OCI-LY1 (cell line): ENCODE measurements around the gene MYL10.

ENCODE experiments used
- H2AFZ ChIP-seq: fragments of 200-600 bp; sonication (generic), shearing (Covaris generic); 2 replicates; pipeline ENCODE4 v1.6.0; 2014; ENCODE audit warnings: antibody characterized with exemption, mild to moderate bottlenecking, low read length
- H3F3A ChIP-seq: fragments of 200-600 bp; sonication (generic), shearing (Covaris generic); 2 replicates; pipeline ENCODE4 v1.6.0; 2014; ENCODE audit warnings: mild to moderate bottlenecking, antibody characterized with exemption, low read length, moderate library complexity; ENCODE audit not compliant: insufficient read depth
- H3K27ac ChIP-seq: fragments of 200-600 bp; sonication (generic); 2 replicates; pipeline ENCODE4 v1.5.1; 2014; ENCODE audit warnings: low read length, mixed run types, mild to moderate bottlenecking, low read depth; ENCODE audit not compliant: poor library complexity, severe bottlenecking
- H3K27me3 ChIP-seq: fragments of 200-600 bp; sonication (generic); 2 replicates; pipeline ENCODE4 v1.6.0; 2014; ENCODE audit warnings: antibody characterized with exemption, mild to moderate bottlenecking, low read length, moderate library complexity; ENCODE audit not compliant: insufficient read depth
- H3K36me3 ChIP-seq: fragments of 200-600 bp; sonication (generic); 2 replicates; pipeline ENCODE4 v1.6.1; 2014; ENCODE audit warnings: mild to moderate bottlenecking, antibody characterized with exemption, low read length, moderate library complexity, mixed read lengths; ENCODE audit not compliant: insufficient read depth
- H3K4me1 ChIP-seq: fragments of 200-600 bp; sonication (generic); 2 replicates; pipeline ENCODE4 v1.5.1; 2014; ENCODE audit warnings: mild to moderate bottlenecking, low read length, moderate library complexity; ENCODE audit not compliant: insufficient read depth, severe bottlenecking
- H3K4me2 ChIP-seq: fragments of 200-600 bp; sonication (generic), shearing (Covaris generic); 2 replicates; pipeline ENCODE4 v1.6.1; 2014; ENCODE audit warnings: low read length
- H3K4me3 ChIP-seq: fragments of 200-600 bp; sonication (generic); 2 replicates; pipeline ENCODE4 v1.5.1; 2014; ENCODE audit warnings: low read length, low read depth, mild to moderate bottlenecking, mixed read lengths; ENCODE audit not compliant: poor library complexity, severe bottlenecking
- H3K79me2 ChIP-seq: fragments of 200-600 bp; shearing (Covaris generic); 2 replicates; pipeline ENCODE4 v1.6.1; 2016; ENCODE audit warnings: mixed run types, low read length, mixed read lengths; ENCODE audit not compliant: insufficient read depth
- H3K9ac ChIP-seq: fragments of 200-600 bp; sonication (generic), shearing (Covaris generic); 2 replicates; pipeline ENCODE4 v1.6.1; 2014; ENCODE audit warnings: mild to moderate bottlenecking, low read length, mixed read lengths
- H3K9me2 ChIP-seq: fragments of 200-600 bp; sonication (generic), shearing (Covaris generic); 2 replicates; pipeline ENCODE4 v1.6.1; 2014; ENCODE audit warnings: low read depth, mild to moderate bottlenecking, low read length, mixed read lengths
- H3K9me3 ChIP-seq: fragments of 200-600 bp; shearing (Covaris generic); 2 replicates; pipeline ENCODE4 v1.6.1; 2014; ENCODE audit warnings: low read length, mixed read lengths
- H4K20me1 ChIP-seq: fragments of 200-600 bp; sonication (generic), shearing (Covaris generic); 2 replicates; pipeline ENCODE4 v1.6.0; 2016; ENCODE audit warnings: mild to moderate bottlenecking, low read length; ENCODE audit not compliant: insufficient read depth
- EZH2 ChIP-seq: fragments of 200-600 bp; sonication (generic), shearing (Covaris generic); IDR thresholded peaks from 2 replicates; pipeline ENCODE4 v1.8.0; 2017; ENCODE audit warnings: borderline replicate concordance, mixed run types, mild to moderate bottlenecking, antibody characterized with exemption, low read length, moderate library complexity, mixed read lengths
- TF ChIP-seq, protein P1 (sequence below): fragments of 200-600 bp; sonication (generic), shearing (Covaris generic); IDR thresholded peaks from 2 replicates; pipeline ENCODE4 v1.5.1; 2017; ENCODE audit warnings: mild to moderate bottlenecking, antibody characterized with exemption, low read length, moderate library complexity, mixed read lengths

MYL10 gene

DNA sequence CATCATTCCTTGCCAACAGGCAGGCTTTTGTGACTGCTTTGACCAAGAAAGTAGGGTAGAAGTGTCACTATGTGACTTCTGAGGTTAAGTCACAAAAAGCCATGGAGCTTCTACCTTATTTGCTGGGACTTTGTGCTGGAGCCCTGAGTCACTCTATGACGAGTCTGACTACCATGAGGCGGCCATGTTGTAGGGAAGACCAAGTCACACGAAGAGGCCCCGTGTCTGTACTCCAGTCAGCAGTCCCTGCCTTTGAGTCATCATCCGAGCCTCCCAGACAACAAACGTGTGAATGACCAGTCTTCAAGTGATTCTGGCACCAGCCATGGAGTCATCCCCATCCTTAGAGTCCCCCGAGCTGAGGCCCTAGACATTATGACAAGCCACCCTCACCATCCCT, 3.5 kb upstream of the MYL10 start:
- no peak overlapping the region for H3K27ac ChIP-seq
- H3K27me3 ChIP-seq: peaks cover 36% of the 10 kb centered on the region
- H3K36me3 ChIP-seq: no peaks in the 10 kb centered on the region; the same call in 1 of the 2 replicates
- H3K4me1 ChIP-seq: no peaks in the 10 kb centered on the region
- TF ChIP-seq, protein P1, sequence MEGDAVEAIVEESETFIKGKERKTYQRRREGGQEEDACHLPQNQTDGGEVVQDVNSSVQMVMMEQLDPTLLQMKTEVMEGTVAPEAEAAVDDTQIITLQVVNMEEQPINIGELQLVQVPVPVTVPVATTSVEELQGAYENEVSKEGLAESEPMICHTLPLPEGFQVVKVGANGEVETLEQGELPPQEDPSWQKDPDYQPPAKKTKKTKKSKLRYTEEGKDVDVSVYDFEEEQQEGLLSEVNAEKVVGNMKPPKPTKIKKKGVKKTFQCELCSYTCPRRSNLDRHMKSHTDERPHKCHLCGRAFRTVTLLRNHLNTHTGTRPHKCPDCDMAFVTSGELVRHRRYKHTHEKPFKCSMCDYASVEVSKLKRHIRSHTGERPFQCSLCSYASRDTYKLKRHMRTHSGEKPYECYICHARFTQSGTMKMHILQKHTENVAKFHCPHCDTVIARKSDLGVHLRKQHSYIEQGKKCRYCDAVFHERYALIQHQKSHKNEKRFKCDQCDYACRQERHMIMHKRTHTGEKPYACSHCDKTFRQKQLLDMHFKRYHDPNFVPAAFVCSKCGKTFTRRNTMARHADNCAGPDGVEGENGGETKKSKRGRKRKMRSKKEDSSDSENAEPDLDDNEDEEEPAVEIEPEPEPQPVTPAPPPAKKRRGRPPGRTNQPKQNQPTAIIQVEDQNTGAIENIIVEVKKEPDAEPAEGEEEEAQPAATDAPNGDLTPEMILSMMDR: no peak
- TF ChIP-seq EZH2: no peak
- no peaks in the 10 kb centered on the region for H4K20me1 ChIP-seq
- no peak overlapping the region for H3K9ac ChIP-seq
- no peak overlapping the region for H2AFZ ChIP-seq
- H3K79me2 ChIP-seq: no peaks in the 10 kb centered on the region
- no peak overlapping the region for H3K4me2 ChIP-seq
- H3F3A ChIP-seq: no peaks in the 10 kb centered on the region
- no peaks in the 10 kb centered on the region for H3K9me2 ChIP-seq
- no peaks in the 10 kb centered on the region for H3K9me3 ChIP-seq
- no peak overlapping the region for H3K4me3 ChIP-seq

DNA sequence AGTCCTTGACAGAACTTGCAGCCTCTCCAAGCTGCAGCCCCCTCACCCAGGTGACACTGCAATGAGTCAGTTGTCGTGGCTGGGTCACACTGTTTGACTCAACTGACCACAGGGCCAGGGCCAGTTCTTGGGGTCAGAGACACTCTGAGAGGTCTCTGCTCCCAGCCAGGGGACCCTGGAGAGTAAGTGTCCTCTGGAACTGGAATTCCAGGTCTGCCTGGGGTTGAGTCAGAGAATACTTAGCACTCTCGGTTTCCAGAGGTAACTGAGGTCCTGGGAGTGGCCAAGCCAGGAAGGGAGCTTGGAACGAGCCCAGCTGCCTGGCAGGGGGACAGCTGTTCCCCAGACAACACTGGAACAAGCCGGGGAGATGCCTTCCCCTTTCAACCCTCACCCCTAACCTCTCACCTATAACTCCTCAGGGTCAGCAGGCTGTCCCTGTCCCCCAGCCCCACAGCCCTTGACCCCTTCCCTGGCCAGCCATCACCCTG, 2.2 kb upstream of the MYL10 start:
- Histone ChIP-seq H3K27ac (no peak overlapping the region), H3K4me3 (no peak overlapping the region)
- no peak for TF ChIP-seq EZH2
- TF ChIP-seq, protein P1: no peak

DNA sequence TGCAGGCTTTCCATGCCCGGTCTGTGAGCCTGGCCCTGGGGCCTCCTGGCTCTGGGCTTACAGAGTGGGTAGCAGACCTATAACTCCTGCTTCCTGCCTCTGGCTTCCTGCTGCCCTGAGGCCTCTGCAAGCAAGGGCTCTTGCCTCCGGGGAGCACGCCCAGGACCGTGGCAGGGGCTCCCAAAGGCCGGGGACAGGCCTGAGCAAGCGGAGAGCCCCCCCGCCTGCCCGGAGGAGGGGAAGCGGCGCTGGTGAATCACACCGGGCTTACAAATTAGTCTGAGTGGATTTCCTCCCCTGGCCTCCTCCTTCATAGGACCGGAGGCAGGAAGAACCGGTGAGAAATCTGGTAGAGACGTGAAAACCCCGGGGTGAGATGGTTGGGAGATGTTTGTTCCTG, 1.5 kb upstream of the MYL10 start:
- H3K27ac ChIP-seq: no peak overlapping the region
- TF ChIP-seq, protein P1: no peak
- no peak for TF ChIP-seq EZH2
- H3K9me3 ChIP-seq: no peaks in the 10 kb centered on the region
- no peaks in the 10 kb centered on the region for H3K79me2 ChIP-seq
- no peak overlapping the region for H2AFZ ChIP-seq
- H3K4me3 ChIP-seq: no peak overlapping the region
- H3K4me2 ChIP-seq: no peak overlapping the region
- H3K9ac ChIP-seq: no peak overlapping the region
- peaks cover 29% of the 10 kb centered on the region; the same call in 1 of the 2 replicates for H3K27me3 ChIP-seq
- H3K36me3 ChIP-seq: no peaks in the 10 kb centered on the region; the same call in 1 of the 2 replicates
- H3F3A ChIP-seq: no peaks in the 10 kb centered on the region
- H4K20me1 ChIP-seq: no peaks in the 10 kb centered on the region
- H3K4me1 ChIP-seq: no peaks in the 10 kb centered on the region
- H3K9me2 ChIP-seq: no peaks in the 10 kb centered on the region

More for the DNA sequence above, 2.2 kb upstream of the MYL10 start:
- Histone ChIP-seq H4K20me1 (no peaks in the 10 kb centered on the region), H3F3A (no peaks in the 10 kb centered on the region), H3K9me2 (no peaks in the 10 kb centered on the region), H3K79me2 (no peaks in the 10 kb centered on the region), H3K9ac (no peak overlapping the region), H3K4me1 (no peaks in the 10 kb centered on the region), H3K27me3 (peaks cover 29% of the 10 kb centered on the region), H3K4me2 (no peak overlapping the region), H3K36me3 (no peaks in the 10 kb centered on the region; the same call in 1 of the 2 replicates), H2AFZ (no peak overlapping the region), H3K9me3 (no peaks in the 10 kb centered on the region)
